ENCODE measurements around the gene MYL10.

MYL10 gene

DNA sequence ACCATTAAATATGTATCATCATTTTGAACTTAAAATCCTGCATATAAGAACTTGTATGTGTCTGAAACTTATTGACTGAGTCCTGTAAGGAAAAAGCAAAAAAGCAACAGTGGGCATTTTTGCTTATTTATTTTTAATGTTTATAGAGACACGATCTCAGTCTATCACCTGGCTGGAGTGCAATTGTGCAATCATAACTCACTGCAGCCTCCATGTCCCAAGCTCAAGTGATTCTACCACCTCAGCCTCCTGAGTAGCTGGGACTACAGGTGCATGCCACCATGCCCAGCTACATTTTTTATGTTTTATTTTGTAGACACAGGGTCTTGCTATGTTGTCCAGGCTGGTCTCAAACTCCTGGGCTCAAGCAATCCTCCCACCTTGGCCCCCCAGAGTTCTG lies 32.2 kb downstream of the MYL10 start:
- no peak for DNase-seq (ENCODE audit: low spot score)

DNA sequence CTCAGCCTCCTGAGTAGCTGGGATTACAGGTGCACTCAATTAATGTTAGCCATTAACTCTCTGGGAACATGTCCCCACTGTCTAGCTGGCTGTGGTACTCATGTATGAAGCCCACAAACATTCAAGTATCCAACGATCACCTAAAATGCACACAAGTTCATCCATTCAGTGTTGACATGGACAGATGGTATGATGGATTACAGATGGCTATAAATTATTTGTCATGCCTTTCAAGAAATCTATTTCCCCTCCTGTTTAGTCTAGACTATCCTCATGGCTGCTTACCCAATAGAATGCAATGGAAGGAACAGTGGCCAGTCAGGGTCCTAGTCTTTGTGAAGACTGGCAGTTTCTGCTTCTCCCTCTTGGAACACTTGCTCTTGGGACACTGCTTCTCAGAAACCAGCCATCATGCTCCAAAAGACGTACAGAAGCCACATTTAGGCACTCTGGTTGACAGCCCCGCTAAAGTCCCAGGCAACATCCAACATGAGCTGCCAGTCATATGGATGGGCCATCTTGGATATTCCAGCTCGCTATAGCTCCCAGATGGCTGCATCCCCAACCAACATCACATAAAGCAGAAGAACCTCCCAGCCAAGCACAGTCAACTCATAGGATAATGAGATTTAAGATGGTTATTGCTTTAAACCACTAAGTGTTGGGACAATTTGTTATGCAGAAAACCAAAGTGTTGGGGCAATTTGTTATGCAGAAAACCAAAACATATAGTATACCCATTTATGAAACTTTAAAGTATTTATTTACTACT lies 33.1 kb downstream of the MYL10 start:
- DNase-seq (ENCODE audit: low spot score) = no peak

- no peak for DNase-seq (ENCODE audit: low spot score)
Measured at GRCh38 chr7:101595246-101595645, 33.9 kb downstream of the MYL10 start.

- no peak for DNase-seq (ENCODE audit: low spot score)
Measured at GRCh38 chr7:101594790-101595189, 34.3 kb downstream of the MYL10 start.

- no peak for DNase-seq (ENCODE audit: low spot score)
Measured at GRCh38 chr7:101593556-101593955, 35.5 kb downstream of the MYL10 start.

DNA sequence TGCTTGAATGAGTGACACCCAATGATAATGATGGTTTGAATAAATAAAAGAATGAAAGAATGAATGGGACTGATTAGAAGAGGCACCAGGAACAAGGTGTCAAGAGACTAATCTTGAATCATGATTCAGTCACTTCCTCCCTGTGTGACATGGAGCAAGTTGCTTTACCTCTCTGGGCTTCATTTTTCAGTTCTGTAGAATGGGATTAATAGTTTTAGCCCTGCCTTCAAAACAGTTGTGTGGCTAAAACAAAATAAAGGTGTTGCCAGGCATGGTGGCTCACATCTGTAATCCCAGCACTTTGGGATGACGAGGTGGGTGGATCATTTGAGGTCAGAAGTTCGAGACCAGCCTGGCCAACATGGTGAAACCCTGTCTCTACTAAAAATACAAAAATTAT lies 37.6 kb downstream of the MYL10 start:
- DNase-seq (ENCODE audit: low spot score) = no peak

DNA sequence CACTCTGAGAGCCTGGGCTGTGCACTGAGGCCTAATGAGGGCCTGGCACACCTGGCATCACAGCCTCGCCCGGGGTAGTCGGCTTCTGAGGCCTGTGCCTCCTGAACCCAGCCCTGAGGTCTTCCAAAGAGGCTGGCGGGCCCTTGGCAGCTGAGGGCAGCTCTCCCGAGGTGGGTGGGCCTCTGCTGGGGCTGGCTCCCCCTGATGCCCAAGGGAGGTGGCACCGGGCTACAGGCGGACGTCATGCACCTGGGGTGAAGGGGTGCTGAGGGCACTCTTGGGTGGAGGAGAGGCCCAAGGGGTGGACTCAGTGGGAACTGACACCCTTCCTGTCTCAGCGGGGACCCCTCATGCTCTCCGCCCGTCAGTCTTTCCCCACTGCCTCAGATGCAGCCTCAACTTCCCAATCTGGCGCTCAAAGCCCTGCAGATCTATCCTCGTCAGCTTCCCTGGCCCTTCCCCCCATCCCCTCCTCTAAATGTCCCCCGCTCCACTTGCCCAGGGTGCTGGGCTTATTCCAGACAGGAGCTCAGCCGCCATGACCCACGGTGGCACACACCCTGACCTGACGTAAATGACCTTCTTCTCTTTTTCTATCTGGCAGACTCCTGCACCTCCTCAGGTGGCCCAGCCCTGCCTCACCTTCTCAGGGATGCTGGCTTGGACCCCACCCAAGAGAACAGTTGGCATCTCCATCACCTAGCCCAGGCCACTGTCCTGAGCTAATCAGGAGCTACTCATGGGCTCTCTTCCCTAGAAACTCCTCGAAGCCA lies 38.2 kb downstream of the MYL10 start:
- DNase-seq (ENCODE audit: low spot score) = no peak

DNA sequence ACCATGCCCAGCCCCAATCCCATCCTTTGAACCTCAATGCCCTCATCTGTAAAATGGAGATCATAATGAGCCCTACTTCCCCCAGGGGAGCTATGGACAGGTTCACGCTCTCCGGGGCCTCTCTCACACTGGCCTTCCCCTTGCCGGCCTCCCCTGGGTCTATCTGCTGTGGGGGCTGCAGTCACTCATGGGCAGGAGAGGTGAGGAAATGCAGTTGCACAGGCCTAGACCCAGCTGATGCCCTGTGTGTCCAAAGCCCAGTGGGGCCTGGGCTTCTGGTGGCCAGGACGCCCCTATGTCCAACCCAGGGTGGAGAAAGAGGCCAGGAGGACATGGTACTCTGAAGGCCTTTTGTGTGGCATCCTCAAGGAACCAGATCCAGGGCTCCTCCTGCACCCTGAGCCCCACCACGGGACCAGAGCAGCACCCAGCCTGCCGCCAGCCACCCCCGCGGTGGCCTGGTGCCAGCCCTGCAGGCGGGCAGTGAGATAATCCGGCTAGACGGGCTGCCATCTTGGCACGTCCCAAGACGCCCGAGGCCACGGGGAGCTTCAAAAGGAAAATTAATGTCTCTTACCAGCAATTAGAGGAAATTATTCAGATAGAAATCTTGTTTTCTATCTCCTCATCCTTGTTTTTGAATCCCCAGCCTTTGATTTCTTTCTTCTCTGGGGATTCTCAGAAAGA lies 39.0 kb downstream of the MYL10 start:
- DNase-seq (ENCODE audit: low spot score) = no peak

DNA sequence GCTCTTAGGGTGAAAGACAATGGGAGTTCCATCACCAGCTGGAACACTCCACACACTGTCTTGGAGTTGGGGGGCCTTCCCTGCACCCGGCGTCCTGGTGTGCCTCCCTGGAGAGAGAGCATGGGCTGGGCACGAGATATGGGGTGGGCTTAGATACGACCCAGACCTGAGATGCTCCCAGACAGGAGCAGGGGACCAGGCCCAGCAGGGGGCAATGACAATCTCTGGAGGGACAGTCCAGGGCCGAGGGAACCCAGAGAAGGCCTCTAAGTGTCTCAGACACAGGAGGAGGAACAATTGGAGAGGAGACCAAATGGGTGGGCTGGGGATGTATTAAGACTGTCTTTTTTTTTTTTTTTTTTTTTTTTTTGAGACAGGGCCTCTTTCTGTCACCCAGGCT lies 40.0 kb downstream of the MYL10 start:
- no peak for DNase-seq (ENCODE audit: low spot score)

DNA sequence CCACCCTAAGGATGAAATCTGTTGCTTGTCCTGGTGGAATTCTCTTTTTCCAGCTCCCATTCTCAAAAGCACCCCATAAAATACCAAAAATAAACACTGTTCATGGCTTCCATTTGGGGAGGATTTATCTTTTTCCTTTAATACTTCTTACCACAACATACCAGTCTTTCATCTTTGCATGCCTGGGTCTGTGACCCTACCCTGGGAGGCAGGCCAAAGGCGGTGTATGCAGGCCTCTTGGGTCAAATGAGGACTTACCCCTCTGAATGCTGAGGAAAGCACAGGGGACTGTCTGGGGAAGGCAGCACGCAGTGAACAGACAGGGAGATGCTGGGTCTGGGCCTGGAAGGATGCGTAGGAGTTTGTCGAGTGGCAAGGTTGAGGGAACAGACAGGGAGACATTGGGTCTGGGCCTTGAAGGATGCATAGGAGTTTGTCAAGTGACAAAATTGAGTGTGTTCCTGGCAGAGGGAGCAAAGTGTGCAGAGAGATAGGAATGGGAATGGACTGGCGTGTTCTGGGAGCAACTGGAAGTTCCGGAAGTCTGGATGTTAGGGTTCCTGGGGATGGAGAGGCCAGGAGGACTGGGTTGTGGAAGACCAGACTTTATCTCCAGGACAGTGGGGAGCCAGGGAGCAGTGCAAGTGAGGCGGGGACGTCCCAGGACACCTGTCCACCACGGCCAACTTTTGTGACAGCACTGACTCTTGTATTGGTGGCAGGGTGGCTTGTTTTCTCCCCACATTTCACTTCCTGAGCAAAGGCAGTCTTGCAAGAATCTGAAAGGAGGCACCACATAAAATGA lies 40.8 kb downstream of the MYL10 start:
- no peak for DNase-seq (ENCODE audit: low spot score)

DNA sequence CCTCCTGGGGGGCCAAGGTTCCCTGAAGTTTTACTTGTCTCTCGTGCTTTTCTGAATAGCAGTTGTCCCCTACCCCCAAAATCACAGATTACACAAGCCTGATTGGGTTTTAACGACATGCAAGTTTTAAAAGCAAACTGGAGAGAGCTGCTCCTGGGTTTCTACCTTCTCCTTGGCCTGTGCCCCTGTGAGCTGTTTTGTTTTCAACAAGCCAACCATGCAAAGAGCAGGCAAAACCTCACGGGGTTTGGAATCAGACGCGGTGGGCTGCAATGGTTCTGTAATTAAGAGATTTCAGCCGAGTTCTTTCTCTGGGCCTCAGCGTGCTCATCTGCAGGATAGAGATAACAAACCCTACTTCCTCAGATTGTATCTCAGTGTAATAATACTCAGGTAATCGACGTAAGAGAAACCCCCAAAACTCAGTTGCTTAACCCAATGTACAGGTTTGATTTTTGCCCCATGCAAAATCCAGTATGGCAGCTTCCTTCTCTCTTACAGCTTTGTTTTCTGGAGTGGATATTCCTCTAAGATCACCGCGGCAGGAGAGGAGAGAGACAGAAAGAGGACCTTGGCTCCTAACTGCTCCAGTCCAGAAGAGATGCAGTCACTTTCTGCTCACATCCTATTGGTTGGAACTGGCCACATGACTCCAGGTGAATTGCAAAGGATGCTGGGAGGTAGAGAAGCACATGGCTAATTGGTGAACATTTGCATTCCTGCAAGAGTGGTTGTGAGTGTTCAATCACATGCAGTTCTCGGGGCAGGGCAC lies 42.0 kb downstream of the MYL10 start:
- DNase-seq (ENCODE audit: low spot score) = no peak

DNA sequence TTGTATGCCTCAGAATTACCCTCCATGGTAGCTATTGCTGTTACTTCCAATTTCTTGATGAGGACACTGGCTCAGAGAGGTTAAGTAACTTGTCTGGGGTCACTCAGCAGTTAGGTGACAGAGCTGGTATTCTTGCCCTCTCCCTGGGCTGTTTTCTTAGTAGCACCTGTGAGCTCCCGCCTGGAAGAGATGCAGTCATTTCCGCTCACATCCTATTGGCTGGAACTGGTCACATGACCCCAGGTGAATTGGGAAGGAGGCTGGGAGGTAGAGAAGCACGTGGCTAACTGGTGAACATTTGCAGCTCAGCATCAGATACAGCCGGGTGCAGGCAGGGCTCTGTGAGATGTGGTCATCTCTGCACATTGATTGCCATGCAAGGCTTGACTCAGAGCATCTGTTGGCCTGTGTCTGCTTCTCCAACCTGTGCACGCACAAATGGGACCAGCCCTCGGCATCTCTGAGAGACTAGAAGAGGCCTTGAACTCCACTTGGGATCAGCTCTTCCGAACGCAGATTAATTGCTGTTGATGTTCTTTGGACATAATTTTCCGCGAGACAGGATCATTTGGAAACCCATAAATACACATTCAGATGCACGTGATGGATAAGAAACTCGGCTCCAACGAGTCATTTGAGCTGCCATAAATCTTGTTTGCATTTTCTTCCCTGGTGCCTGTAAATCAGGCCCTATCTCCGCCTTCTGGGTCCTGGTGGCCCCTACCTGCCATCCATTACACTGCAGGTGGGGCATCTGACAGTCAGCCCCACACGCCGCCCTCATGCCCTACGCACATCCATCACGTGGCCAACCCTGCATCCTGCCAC lies 42.8 kb downstream of the MYL10 start:
- DNase-seq (ENCODE audit: low spot score) = no peak

GRCh38 chr7:101582971-101583370 lies 46.1 kb downstream of the MYL10 start:
- DNase-seq (ENCODE audit: low spot score) = no peak

DNA sequence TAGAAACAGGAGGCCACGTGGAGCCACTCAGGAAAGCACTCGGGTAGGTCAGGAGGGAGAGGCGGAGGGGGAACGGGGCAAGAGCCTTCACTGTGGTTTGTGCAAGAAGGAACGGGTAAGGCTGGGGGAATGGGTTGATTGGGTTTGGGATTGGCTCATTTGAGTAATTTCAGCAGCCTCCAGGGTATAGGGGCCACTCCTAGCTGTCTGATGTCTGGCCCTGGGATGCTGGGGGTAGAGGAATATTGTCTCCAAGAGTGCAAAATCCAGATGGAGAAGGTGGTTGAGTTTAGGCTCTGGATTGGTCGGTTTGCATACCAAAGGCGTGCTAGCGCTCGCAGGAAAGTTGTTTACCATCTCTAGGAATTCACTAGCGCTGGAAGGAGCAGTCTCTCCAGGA lies 47.2 kb downstream of the MYL10 start:
- DNase-seq (ENCODE audit: low spot score) = no peak

GRCh38 chr7:101580596-101580995 lies 48.5 kb downstream of the MYL10 start:
- no peak for DNase-seq (ENCODE audit: low spot score)

- no peak for DNase-seq (ENCODE audit: low spot score)
Measured at GRCh38 chr7:101578552-101578951, 50.5 kb downstream of the MYL10 start.

DNA sequence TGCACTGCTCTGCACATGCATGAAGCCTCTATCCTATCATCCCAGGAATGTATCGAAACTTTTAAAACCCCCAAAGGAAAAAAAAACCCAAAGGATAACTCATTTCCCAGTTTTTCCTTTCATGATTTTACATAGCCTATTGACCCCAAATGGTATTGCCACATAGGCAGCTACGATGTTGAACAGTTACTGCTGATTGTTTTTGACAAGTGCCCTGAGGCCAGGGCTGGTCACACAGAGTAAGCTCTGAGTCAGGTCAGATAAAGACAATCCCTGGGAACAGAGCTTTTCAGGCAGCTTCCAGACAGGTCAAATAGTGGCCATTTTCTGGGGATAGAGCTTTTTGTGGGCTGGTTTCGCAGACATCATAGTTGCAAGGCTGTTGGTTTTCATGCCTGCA lies 52.1 kb downstream of the MYL10 start:
- DNase-seq (ENCODE audit: low spot score) = no peak

- DNase-seq (ENCODE audit: low spot score) = no peak
Measured at GRCh38 chr7:101575721-101576120, 53.4 kb downstream of the MYL10 start.

- no peak for DNase-seq (ENCODE audit: low spot score)
Measured at GRCh38 chr7:101575168-101575567, 53.9 kb downstream of the MYL10 start.

DNA sequence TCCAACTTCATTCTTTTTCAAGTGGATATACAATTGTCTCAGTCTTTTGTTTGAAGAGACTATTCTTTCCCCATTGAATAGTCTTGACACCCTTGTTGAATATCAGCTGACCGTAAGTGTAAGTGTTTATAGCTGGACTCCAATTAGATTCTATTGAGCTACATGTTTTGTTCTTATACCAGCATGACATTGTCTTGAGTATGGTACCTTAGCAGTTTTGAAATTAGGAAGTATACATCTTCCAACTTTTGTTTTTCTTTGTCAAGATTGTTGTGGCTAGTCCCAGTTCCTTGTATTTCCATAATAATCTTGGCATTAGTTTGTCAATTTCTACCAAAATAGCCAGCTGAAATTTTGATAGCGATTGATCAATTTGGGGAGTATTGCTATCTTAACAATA lies 56.9 kb downstream of the MYL10 start:
- no peak for DNase-seq (ENCODE audit: low spot score)
